ENCODE data around the gene C20orf144.

The C20orf144 gene

GRCh38 chr20:33640287-33640686 lies 21.8 kb upstream of the C20orf144 start:
- DNase-seq = no peak

GRCh38 chr20:33644313-33645071 lies 17.6 kb upstream of the C20orf144 start:
- Histone ChIP-seq H4K8ac (ENCODE audit: low read length) (no peak overlapping the region), H3K9me3 (ENCODE audit: control insufficient read depth, low read length) (no peaks in the 10 kb centered on the region), H3K27me3 (ENCODE audit: control insufficient read depth in 1 of 2, insufficient read depth in 1 of 2, low read length in 2 of 2) (no peaks in the 10 kb centered on the region), H3K79me1 (replicated peaks; ENCODE audit: low read length, poor library complexity, severe bottlenecking) (peaks cover 3% of the 10 kb centered on the region), H3K4ac (ENCODE audit: low read depth in 1 of 2, low read length in 2 of 2) (no peak overlapping the region), H3K14ac (ENCODE audit: low read length in 2 of 2) (no peak overlapping the region), H3K9ac (ENCODE audit: low read length) (no peak overlapping the region), H2BK15ac (ENCODE audit: low read depth, poor library complexity, severe bottlenecking) (no peak overlapping the region), H3K4me1 (ENCODE audit: control insufficient read depth, insufficient read depth, low read depth, low read length) (peaks cover 15% of the 10 kb centered on the region), H3K4me3 (ENCODE audit: insufficient read depth in 1 of 2, low read depth in 1 of 2, low read length in 2 of 2) (no peak overlapping the region), H3K36me3 (ENCODE audit: control insufficient read depth in 1 of 2, insufficient read depth in 2 of 2, low read depth in 1 of 2, low read length in 2 of 2) (peaks cover 49 to 59% of the 10 kb centered on the region in 2 experiments), H2BK120ac (ENCODE audit: low read depth, low read length) (no peak overlapping the region), H3K18ac (ENCODE audit: low read depth in 1 of 2, low read length in 2 of 2) (no peak overlapping the region), H4K91ac (ENCODE audit: low read length) (no peak overlapping the region), H3K27ac (ENCODE audit: low read length, poor library complexity, severe bottlenecking) (no peak overlapping the region), H2AK5ac (ENCODE audit: low read length, severe bottlenecking) (no peak overlapping the region), H2AFZ (ENCODE audit: low read depth, low read length) (no peak overlapping the region), H3K23ac (ENCODE audit: low read length in 2 of 2) (no peak overlapping the region), H3K4me2 (ENCODE audit: low read length, poor library complexity, severe bottlenecking) (no peak overlapping the region), H2BK5ac (ENCODE audit: low read depth, low read length, poor library complexity, severe bottlenecking) (no peak overlapping the region), H2BK12ac (ENCODE audit: low read length in 2 of 2) (no peak overlapping the region)
- 92% methylated on average over 28 of the region's 28 CpGs for WGBS
- no peak for DNase-seq

More at GRCh38 chr20:33640287-33640686, 21.8 kb upstream of the C20orf144 start:
- H3K4me1 ChIP-seq (ENCODE audit: control insufficient read depth, insufficient read depth, low read depth, low read length) = no peaks in the 10 kb centered on the region
- H2BK12ac ChIP-seq (ENCODE audit: low read length in 2 of 2) = no peak overlapping the region
- 95% methylated on average over 12 of the region's 13 CpGs for WGBS
- H2AK5ac ChIP-seq (ENCODE audit: low read length, severe bottlenecking) = no peak overlapping the region
- H3K14ac ChIP-seq (ENCODE audit: low read length in 2 of 2) = no peak overlapping the region
- H2AFZ ChIP-seq (ENCODE audit: low read depth, low read length) = no peak overlapping the region
- H4K91ac ChIP-seq (ENCODE audit: low read length) = no peak overlapping the region
- no peak overlapping the region for H2BK120ac ChIP-seq (ENCODE audit: low read depth, low read length)
- H3K36me3 ChIP-seq (ENCODE audit: control insufficient read depth in 1 of 2, insufficient read depth in 2 of 2, low read depth in 1 of 2, low read length in 2 of 2) = peaks cover 36 to 81% of the 10 kb centered on the region in 2 experiments
- no peak overlapping the region for H3K4ac ChIP-seq (ENCODE audit: low read depth in 1 of 2, low read length in 2 of 2)
- no peak overlapping the region for H3K23ac ChIP-seq (ENCODE audit: low read length in 2 of 2)
- H3K9ac ChIP-seq (ENCODE audit: low read length) = no peak overlapping the region
- H3K4me3 ChIP-seq (ENCODE audit: insufficient read depth in 1 of 2, low read depth in 1 of 2, low read length in 2 of 2) = no peak overlapping the region
- H3K27me3 ChIP-seq (ENCODE audit: control insufficient read depth in 1 of 2, insufficient read depth in 1 of 2, low read length in 2 of 2) = no peaks in the 10 kb centered on the region
- no peak overlapping the region for H2BK5ac ChIP-seq (ENCODE audit: low read depth, low read length, poor library complexity, severe bottlenecking)
- H3K27ac ChIP-seq (ENCODE audit: low read length, poor library complexity, severe bottlenecking) = no peak overlapping the region
- no peak overlapping the region for H3K18ac ChIP-seq (ENCODE audit: low read depth in 1 of 2, low read length in 2 of 2)
- H4K8ac ChIP-seq (ENCODE audit: low read length) = no peak overlapping the region
- no peak overlapping the region for H3K4me2 ChIP-seq (ENCODE audit: low read length, poor library complexity, severe bottlenecking)
- H3K79me1 ChIP-seq (replicated peaks; ENCODE audit: low read length, poor library complexity, severe bottlenecking) = peaks cover 2% of the 10 kb centered on the region
- H2BK15ac ChIP-seq (ENCODE audit: low read depth, poor library complexity, severe bottlenecking) = no peak overlapping the region
- no peaks in the 10 kb centered on the region for H3K9me3 ChIP-seq (ENCODE audit: control insufficient read depth, low read length)

GRCh38 chr20:33645072-33645358 lies 17.1 kb upstream of the C20orf144 start:
- WGBS = 67% methylated on average over 4 of the region's 4 CpGs

GRCh38 chr20:33645396-33645795 lies 16.7 kb upstream of the C20orf144 start:
- Histone ChIP-seq H2BK15ac (ENCODE audit: low read depth, poor library complexity, severe bottlenecking) (no peak overlapping the region), H3K23ac (ENCODE audit: low read length in 2 of 2) (no peak overlapping the region), H3K36me3 (ENCODE audit: control insufficient read depth in 1 of 2, insufficient read depth in 2 of 2, low read depth in 1 of 2, low read length in 2 of 2) (peaks cover 43 to 50% of the 10 kb centered on the region in 2 experiments), H2BK120ac (ENCODE audit: low read depth, low read length) (no peak overlapping the region), H2AFZ (ENCODE audit: low read depth, low read length) (no peak overlapping the region), H3K27ac (ENCODE audit: low read length, poor library complexity, severe bottlenecking) (no peak overlapping the region), H3K4me1 (ENCODE audit: control insufficient read depth, insufficient read depth, low read depth, low read length) (peaks cover 15% of the 10 kb centered on the region), H2BK5ac (ENCODE audit: low read depth, low read length, poor library complexity, severe bottlenecking) (no peak overlapping the region), H3K4me2 (ENCODE audit: low read length, poor library complexity, severe bottlenecking) (no peak overlapping the region), H3K79me1 (replicated peaks; ENCODE audit: low read length, poor library complexity, severe bottlenecking) (peaks cover 3% of the 10 kb centered on the region), H2BK12ac (ENCODE audit: low read length in 2 of 2) (no peak overlapping the region), H3K14ac (ENCODE audit: low read length in 2 of 2) (no peak overlapping the region), H3K18ac (ENCODE audit: low read depth in 1 of 2, low read length in 2 of 2) (no peak overlapping the region), H3K27me3 (ENCODE audit: control insufficient read depth in 1 of 2, insufficient read depth in 1 of 2, low read length in 2 of 2) (no peaks in the 10 kb centered on the region), H4K8ac (ENCODE audit: low read length) (no peak overlapping the region), H4K91ac (ENCODE audit: low read length) (no peak overlapping the region), H3K9me3 (ENCODE audit: control insufficient read depth, low read length) (no peaks in the 10 kb centered on the region), H3K4ac (ENCODE audit: low read depth in 1 of 2, low read length in 2 of 2) (no peak overlapping the region), H3K4me3 (ENCODE audit: insufficient read depth in 1 of 2, low read depth in 1 of 2, low read length in 2 of 2) (no peak overlapping the region), H2AK5ac (ENCODE audit: low read length, severe bottlenecking) (no peak overlapping the region), H3K9ac (ENCODE audit: low read length) (no peak overlapping the region)
- no peak for DNase-seq
- WGBS = 90% methylated on average over 2 of the region's 2 CpGs

More at GRCh38 chr20:33645072-33645358, 17.1 kb upstream of the C20orf144 start:
- Histone ChIP-seq H3K18ac (ENCODE audit: low read depth in 1 of 2, low read length in 2 of 2) (no peak overlapping the region), H3K36me3 (ENCODE audit: control insufficient read depth in 1 of 2, insufficient read depth in 2 of 2, low read depth in 1 of 2, low read length in 2 of 2) (peaks cover 47 to 54% of the 10 kb centered on the region in 2 experiments), H3K27ac (ENCODE audit: low read length, poor library complexity, severe bottlenecking) (no peak overlapping the region), H4K91ac (ENCODE audit: low read length) (no peak overlapping the region), H2AFZ (ENCODE audit: low read depth, low read length) (no peak overlapping the region), H3K14ac (ENCODE audit: low read length in 2 of 2) (no peak overlapping the region), H3K23ac (ENCODE audit: low read length in 2 of 2) (no peak overlapping the region), H3K79me1 (replicated peaks; ENCODE audit: low read length, poor library complexity, severe bottlenecking) (peaks cover 3% of the 10 kb centered on the region), H2BK12ac (ENCODE audit: low read length in 2 of 2) (no peak overlapping the region), H3K4me3 (ENCODE audit: insufficient read depth in 1 of 2, low read depth in 1 of 2, low read length in 2 of 2) (no peak overlapping the region), H3K9me3 (ENCODE audit: control insufficient read depth, low read length) (no peaks in the 10 kb centered on the region), H2BK15ac (ENCODE audit: low read depth, poor library complexity, severe bottlenecking) (no peak overlapping the region), H3K27me3 (ENCODE audit: control insufficient read depth in 1 of 2, insufficient read depth in 1 of 2, low read length in 2 of 2) (no peaks in the 10 kb centered on the region), H3K9ac (ENCODE audit: low read length) (no peak overlapping the region), H4K8ac (ENCODE audit: low read length) (no peak overlapping the region), H3K4ac (ENCODE audit: low read depth in 1 of 2, low read length in 2 of 2) (no peak overlapping the region), H3K4me2 (ENCODE audit: low read length, poor library complexity, severe bottlenecking) (no peak overlapping the region), H2BK120ac (ENCODE audit: low read depth, low read length) (no peak overlapping the region), H2BK5ac (ENCODE audit: low read depth, low read length, poor library complexity, severe bottlenecking) (no peak overlapping the region), H3K4me1 (ENCODE audit: control insufficient read depth, insufficient read depth, low read depth, low read length) (peaks cover 15% of the 10 kb centered on the region), H2AK5ac (ENCODE audit: low read length, severe bottlenecking) (no peak overlapping the region)
- DNase-seq = no peak

Measured in mesenchymal stem cell (in vitro differentiated cells and primary cell).